ENCODE results near the gene TRAP1. TPM values are rescaled to one million over a fixed set of nuclear protein-coding genes. Genes with fewer than 3 reads are reported as not detected.

TRAP1 gene
- polyA plus RNA-seq, 2 donors = 46.8 to 87.9 TPM

- 93% methylated on average over 11 of the region's 11 CpGs for WGBS, 2 donors
- Histone ChIP-seq H3K36me3 (ENCODE audit: control insufficient read depth in 2 of 2, insufficient read depth in 2 of 2, low read length in 1 of 2) (peaks cover 4 to 58% of the 10 kb centered on the region in 2 donors), H3K4me1 (ENCODE audit: control insufficient read depth in 2 of 2, insufficient read depth in 2 of 2, low read length in 1 of 2) (no peaks in the 10 kb centered on the region), H3K27ac (ENCODE audit: low read depth in 2 of 2, low read length in 1 of 2) (no peak overlapping the region), H3K27me3 (ENCODE audit: control insufficient read depth in 1 of 2, insufficient read depth in 2 of 2, low read length in 2 of 2) (no peaks in the 10 kb centered on the region), H3K4me3 (ENCODE audit: low read depth in 1 of 2, low read length in 2 of 2) (no peak overlapping the region), H3K9me3 (ENCODE audit: control insufficient read depth in 2 of 2, insufficient read depth in 1 of 2, low read depth in 1 of 2, low read length in 1 of 2) (no peaks in the 10 kb centered on the region)
Observed at GRCh38 chr16:3671424-3671823, 45.9 kb downstream of the TRAP1 start.

GRCh38 chr16:3670711-3671110 lies 46.6 kb downstream of the TRAP1 start:
- Histone ChIP-seq H3K9me3 (ENCODE audit: control insufficient read depth in 2 of 2, insufficient read depth in 1 of 2, low read depth in 1 of 2, low read length in 1 of 2) (no peaks in the 10 kb centered on the region), H3K4me1 (ENCODE audit: control insufficient read depth in 2 of 2, insufficient read depth in 2 of 2, low read length in 1 of 2) (no peaks in the 10 kb centered on the region), H3K27ac (ENCODE audit: low read depth in 2 of 2, low read length in 1 of 2) (no peak overlapping the region), H3K27me3 (ENCODE audit: control insufficient read depth in 1 of 2, insufficient read depth in 2 of 2, low read length in 2 of 2) (no peaks in the 10 kb centered on the region), H3K4me3 (ENCODE audit: low read depth in 1 of 2, low read length in 2 of 2) (no peak overlapping the region), H3K36me3 (ENCODE audit: control insufficient read depth in 2 of 2, insufficient read depth in 2 of 2, low read length in 1 of 2) (peaks cover 4 to 56% of the 10 kb centered on the region in 2 donors)
- WGBS, 2 donors = 85 to 92% methylated on average over 13 of the region's 13 CpGs

DNA sequence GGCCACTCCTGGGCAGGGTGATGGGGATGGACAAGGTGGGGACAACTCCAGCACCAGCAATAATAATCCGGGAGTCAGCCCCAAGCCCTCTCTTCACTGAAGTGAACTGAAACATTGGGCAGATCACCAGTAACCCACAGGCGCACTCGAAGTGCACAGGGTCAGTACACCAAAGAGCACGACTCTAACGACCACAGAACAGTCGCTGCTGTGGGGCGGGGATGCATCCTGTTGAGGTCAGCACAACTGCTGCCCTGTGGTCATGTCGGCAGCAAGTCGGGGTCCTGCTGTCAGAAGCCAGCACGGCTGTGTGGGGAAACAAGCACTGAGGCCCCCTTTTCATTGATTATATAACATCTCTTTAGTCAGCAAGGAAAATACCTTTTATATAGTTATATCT lies 48.2 kb downstream of the TRAP1 start:
- H3K36me3 ChIP-seq (ENCODE audit: control insufficient read depth in 2 of 2, insufficient read depth in 2 of 2, low read length in 1 of 2) = peaks cover 13 to 56% of the 10 kb centered on the region in 2 donors
- H3K4me1 ChIP-seq (ENCODE audit: control insufficient read depth in 2 of 2, insufficient read depth in 2 of 2, low read length in 1 of 2) = no peaks in the 10 kb centered on the region
- no peak overlapping the region for H3K4me3 ChIP-seq (ENCODE audit: low read depth in 1 of 2, low read length in 2 of 2)
- H3K27ac ChIP-seq (ENCODE audit: low read depth in 2 of 2, low read length in 1 of 2) = no peak overlapping the region
- WGBS, 2 donors = 85 to 90% methylated on average over 10 of the region's 10 CpGs
- no peaks in the 10 kb centered on the region for H3K27me3 ChIP-seq (ENCODE audit: control insufficient read depth in 1 of 2, insufficient read depth in 2 of 2, low read length in 2 of 2)
- H3K9me3 ChIP-seq (ENCODE audit: control insufficient read depth in 2 of 2, insufficient read depth in 1 of 2, low read depth in 1 of 2, low read length in 1 of 2) = no peaks in the 10 kb centered on the region

DNA sequence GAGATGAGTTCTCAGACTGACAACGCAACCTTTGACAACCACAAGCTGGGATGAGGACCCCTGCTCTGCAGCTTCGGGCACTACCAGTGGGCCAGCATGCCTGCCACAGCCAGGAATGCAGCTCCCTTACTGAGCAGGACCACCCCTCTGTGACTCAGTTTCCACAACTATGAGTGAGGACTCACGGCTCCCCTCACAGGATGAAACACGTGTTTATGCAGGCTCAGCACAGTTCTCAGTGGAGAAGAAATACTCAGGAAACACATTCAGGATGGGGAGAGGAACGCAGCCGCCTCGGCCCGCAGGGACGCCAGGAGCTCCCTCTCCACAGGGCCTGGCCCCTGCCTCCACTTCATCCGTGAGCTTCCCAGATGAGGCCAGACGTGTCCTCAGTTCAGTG lies 48.7 kb downstream of the TRAP1 start:
- 87 to 95% methylated on average over 11 of the region's 11 CpGs for WGBS, 2 donors
- Histone ChIP-seq H3K4me3 (ENCODE audit: low read depth in 1 of 2, low read length in 2 of 2) (no peak overlapping the region), H3K4me1 (ENCODE audit: control insufficient read depth in 2 of 2, insufficient read depth in 2 of 2, low read length in 1 of 2) (no peaks in the 10 kb centered on the region), H3K9me3 (ENCODE audit: control insufficient read depth in 2 of 2, insufficient read depth in 1 of 2, low read depth in 1 of 2, low read length in 1 of 2) (no peaks in the 10 kb centered on the region), H3K27me3 (ENCODE audit: control insufficient read depth in 1 of 2, insufficient read depth in 2 of 2, low read length in 2 of 2) (no peaks in the 10 kb centered on the region), H3K36me3 (ENCODE audit: control insufficient read depth in 2 of 2, insufficient read depth in 2 of 2, low read length in 1 of 2) (peaks cover 13 to 53% of the 10 kb centered on the region in 2 donors), H3K27ac (ENCODE audit: low read depth in 2 of 2, low read length in 1 of 2) (no peak overlapping the region)

DNA sequence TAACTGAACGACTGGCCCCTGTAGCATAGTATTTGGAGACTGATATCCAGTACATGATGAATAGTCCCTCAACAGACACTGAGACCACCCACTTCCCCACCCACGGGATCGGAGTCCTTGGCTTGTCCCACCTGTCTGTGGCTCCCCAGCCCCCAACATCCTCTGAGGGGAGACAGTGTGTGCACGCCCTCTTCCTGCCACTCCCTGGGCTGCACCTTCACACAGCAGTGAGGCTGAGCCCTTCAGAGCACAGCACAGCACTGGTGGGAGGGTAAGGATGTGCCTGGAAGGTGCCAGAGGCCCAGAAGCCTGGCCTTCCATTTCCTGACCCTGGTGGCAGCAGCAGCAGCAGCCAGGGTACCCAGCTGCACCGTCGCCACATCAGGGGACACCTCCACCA lies 51.8 kb downstream of the TRAP1 start:
- WGBS, 2 donors = 74% methylated on average over 6 of the region's 6 CpGs
- Histone ChIP-seq H3K4me3 (ENCODE audit: low read depth in 1 of 2, low read length in 2 of 2) (no peak overlapping the region), H3K9me3 (ENCODE audit: control insufficient read depth in 2 of 2, insufficient read depth in 1 of 2, low read depth in 1 of 2, low read length in 1 of 2) (no peaks in the 10 kb centered on the region), H3K27me3 (ENCODE audit: control insufficient read depth in 1 of 2, insufficient read depth in 2 of 2, low read length in 2 of 2) (no peaks in the 10 kb centered on the region), H3K4me1 (ENCODE audit: control insufficient read depth in 2 of 2, insufficient read depth in 2 of 2, low read length in 1 of 2) (no peaks in the 10 kb centered on the region), H3K36me3 (ENCODE audit: control insufficient read depth in 2 of 2, insufficient read depth in 2 of 2, low read length in 1 of 2) (peaks cover 15 to 53% of the 10 kb centered on the region in 2 donors), H3K27ac (ENCODE audit: low read depth in 2 of 2, low read length in 1 of 2) (no peak overlapping the region)

GRCh38 chr16:3664187-3664896 lies 53.0 kb downstream of the TRAP1 start:
- WGBS, 2 donors = 96% methylated on average over 31 of the region's 31 CpGs
- Histone ChIP-seq H3K4me1 (ENCODE audit: control insufficient read depth in 2 of 2, insufficient read depth in 2 of 2, low read length in 1 of 2) (no peaks in the 10 kb centered on the region), H3K9me3 (ENCODE audit: control insufficient read depth in 2 of 2, insufficient read depth in 1 of 2, low read depth in 1 of 2, low read length in 1 of 2) (no peaks in the 10 kb centered on the region), H3K27me3 (ENCODE audit: control insufficient read depth in 1 of 2, insufficient read depth in 2 of 2, low read length in 2 of 2) (no peaks in the 10 kb centered on the region), H3K36me3 (ENCODE audit: control insufficient read depth in 2 of 2, insufficient read depth in 2 of 2, low read length in 1 of 2) (peaks cover 15 to 59% of the 10 kb centered on the region in 2 donors), H3K27ac (ENCODE audit: low read depth in 2 of 2, low read length in 1 of 2) (no peak overlapping the region), H3K4me3 (ENCODE audit: low read depth in 1 of 2, low read length in 2 of 2) (no peak overlapping the region)

DNA sequence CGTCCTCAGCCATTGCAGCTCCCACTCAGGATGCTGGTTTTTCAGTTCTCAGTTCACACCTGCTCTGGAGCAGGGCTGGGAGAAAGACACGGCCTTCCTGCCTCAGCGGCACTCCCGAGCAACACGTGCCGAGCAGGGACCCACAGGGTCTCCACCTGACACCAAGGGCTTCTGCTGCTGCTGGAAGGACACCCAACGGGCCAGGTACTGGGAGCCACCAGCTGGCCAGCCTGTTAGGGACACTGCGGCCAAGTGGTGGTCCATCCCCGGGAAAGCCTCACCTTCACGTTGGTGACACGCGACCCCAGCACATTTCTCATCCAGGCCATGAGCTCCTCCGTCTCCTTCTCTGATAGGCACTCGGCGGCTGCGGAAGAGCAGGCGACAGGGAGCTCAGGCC lies 54.7 kb downstream of the TRAP1 start:
- Histone ChIP-seq H3K4me1 (ENCODE audit: control insufficient read depth in 2 of 2, insufficient read depth in 2 of 2, low read length in 1 of 2) (no peaks in the 10 kb centered on the region), H3K27me3 (ENCODE audit: control insufficient read depth in 1 of 2, insufficient read depth in 2 of 2, low read length in 2 of 2) (no peaks in the 10 kb centered on the region), H3K4me3 (ENCODE audit: low read depth in 1 of 2, low read length in 2 of 2) (no peak overlapping the region), H3K9me3 (ENCODE audit: control insufficient read depth in 2 of 2, insufficient read depth in 1 of 2, low read depth in 1 of 2, low read length in 1 of 2) (no peaks in the 10 kb centered on the region), H3K27ac (ENCODE audit: low read depth in 2 of 2, low read length in 1 of 2) (no peak overlapping the region), H3K36me3 (ENCODE audit: control insufficient read depth in 2 of 2, insufficient read depth in 2 of 2, low read length in 1 of 2) (peaks cover 19 to 59% of the 10 kb centered on the region in 2 donors)
- WGBS, 2 donors = 91 to 92% methylated on average over 17 of the region's 17 CpGs

GRCh38 chr16:3661922-3662321 lies 55.4 kb downstream of the TRAP1 start:
- 88 to 94% methylated on average over 13 of the region's 13 CpGs for WGBS, 2 donors
- Histone ChIP-seq H3K27me3 (ENCODE audit: control insufficient read depth in 1 of 2, insufficient read depth in 2 of 2, low read length in 2 of 2) (no peaks in the 10 kb centered on the region), H3K9me3 (ENCODE audit: control insufficient read depth in 2 of 2, insufficient read depth in 1 of 2, low read depth in 1 of 2, low read length in 1 of 2) (no peaks in the 10 kb centered on the region), H3K36me3 (ENCODE audit: control insufficient read depth in 2 of 2, insufficient read depth in 2 of 2, low read length in 1 of 2) (peaks cover 21 to 64% of the 10 kb centered on the region in 2 donors), H3K27ac (ENCODE audit: low read depth in 2 of 2, low read length in 1 of 2) (no peak overlapping the region), H3K4me1 (ENCODE audit: control insufficient read depth in 2 of 2, insufficient read depth in 2 of 2, low read length in 1 of 2) (no peaks in the 10 kb centered on the region), H3K4me3 (ENCODE audit: low read depth in 1 of 2, low read length in 2 of 2) (no peak overlapping the region)

DNA sequence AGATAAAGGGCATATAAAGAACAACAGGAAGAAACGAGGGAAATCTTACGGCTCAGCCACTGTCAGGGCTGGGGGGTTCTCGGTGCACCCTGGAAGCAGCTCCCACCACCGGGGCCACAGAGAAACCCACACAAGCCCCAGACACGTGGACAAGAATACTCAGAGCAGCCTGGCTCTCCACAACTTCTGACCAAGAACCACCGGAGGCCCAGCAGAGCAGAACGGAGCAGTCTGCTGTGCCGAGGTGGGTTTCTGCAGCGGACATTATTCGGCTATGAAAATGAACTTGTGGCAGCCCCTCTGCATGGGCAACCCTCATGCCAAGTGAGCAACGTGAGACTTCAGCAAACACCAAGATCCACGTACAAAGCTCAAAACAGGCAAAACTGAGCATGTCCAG lies 56.0 kb downstream of the TRAP1 start:
- H3K36me3 ChIP-seq (ENCODE audit: control insufficient read depth in 2 of 2, insufficient read depth in 2 of 2, low read length in 1 of 2) = peaks cover 24 to 69% of the 10 kb centered on the region in 2 donors
- H3K27ac ChIP-seq (ENCODE audit: low read depth in 2 of 2, low read length in 1 of 2) = no peak overlapping the region
- WGBS, 2 donors = 85% methylated on average over 12 of the region's 12 CpGs
- H3K4me1 ChIP-seq (ENCODE audit: control insufficient read depth in 2 of 2, insufficient read depth in 2 of 2, low read length in 1 of 2) = no peaks in the 10 kb centered on the region
- H3K9me3 ChIP-seq (ENCODE audit: control insufficient read depth in 2 of 2, insufficient read depth in 1 of 2, low read depth in 1 of 2, low read length in 1 of 2) = no peaks in the 10 kb centered on the region
- no peak overlapping the region for H3K4me3 ChIP-seq (ENCODE audit: low read depth in 1 of 2, low read length in 2 of 2)
- no peaks in the 10 kb centered on the region for H3K27me3 ChIP-seq (ENCODE audit: control insufficient read depth in 1 of 2, insufficient read depth in 2 of 2, low read length in 2 of 2)

DNA sequence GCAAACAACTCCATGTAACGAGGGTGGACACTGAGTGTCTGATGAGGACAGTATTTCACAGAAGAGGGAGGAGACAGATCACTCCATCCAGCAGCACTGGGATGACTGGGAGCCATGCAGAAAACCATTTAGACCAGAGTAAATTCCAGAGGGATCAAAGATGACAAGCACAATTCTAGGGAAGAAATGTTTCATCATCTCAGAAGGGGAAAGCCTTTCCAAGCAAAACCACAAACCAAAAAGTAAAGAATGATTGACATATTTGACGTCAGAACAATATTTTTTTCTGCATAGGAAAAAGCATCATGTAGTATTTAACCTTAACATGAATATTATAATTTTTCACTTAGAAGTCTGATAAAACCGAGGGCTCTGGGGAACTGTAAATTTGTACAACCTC lies 58.1 kb downstream of the TRAP1 start:
- Histone ChIP-seq H3K36me3 (ENCODE audit: control insufficient read depth in 2 of 2, insufficient read depth in 2 of 2, low read length in 1 of 2) (peaks cover 20 to 66% of the 10 kb centered on the region in 2 donors), H3K9me3 (ENCODE audit: control insufficient read depth in 2 of 2, insufficient read depth in 1 of 2, low read depth in 1 of 2, low read length in 1 of 2) (no peaks in the 10 kb centered on the region), H3K4me1 (ENCODE audit: control insufficient read depth in 2 of 2, insufficient read depth in 2 of 2, low read length in 1 of 2) (no peaks in the 10 kb centered on the region), H3K27me3 (ENCODE audit: control insufficient read depth in 1 of 2, insufficient read depth in 2 of 2, low read length in 2 of 2) (no peaks in the 10 kb centered on the region), H3K4me3 (ENCODE audit: low read depth in 1 of 2, low read length in 2 of 2) (no peak overlapping the region), H3K27ac (ENCODE audit: low read depth in 2 of 2, low read length in 1 of 2) (no peak overlapping the region)
- WGBS, 2 donors = 70 to 73% methylated on average over 3 of the region's 3 CpGs
